A673 (cell line): ENCODE measurements around the gene FBN1. TPM values are rescaled to one million over a fixed set of nuclear protein-coding genes. Genes with fewer than 3 reads are reported as not detected.

Source experiments
- BruUV-seq: library from RNA; stranded (reverse); fragments of 400-500 nt; replicated peaks from 2 replicates; lab custom pipeline; 2021; lab: Mats Ljungman, UMichigan
- CTCF ChIA-PET: fragments of 300-600 bp; sonication (Branson Sonifier 250); formaldehyde crosslinking; loops from one replicate; lab custom pipeline; 2022; ENCODE audit warnings: antibody characterized with exemption; lab: Charles Lee
- POLR2A ChIA-PET: fragments of 300-600 bp; sonication (Branson Sonifier 250); formaldehyde crosslinking; loops from one replicate; lab custom pipeline; 2022; ENCODE audit warnings: antibody characterized with exemption; ENCODE audit not compliant: low non-redundant PET; lab: Charles Lee
- DNase-seq: peaks from one replicate; pipeline ENCODE4 v3.0.0-alpha.2; 2015; ENCODE audit warnings: low spot score
- H3K27ac ChIP-seq: fragments of 200-600 bp; sonication (generic); 2 replicates; pipeline ENCODE4 v1.5.1; 2016; ENCODE audit warnings: mixed run types, low read depth, mild to moderate bottlenecking, mixed read lengths, antibody characterized with exemption, low read length; ENCODE audit not compliant: poor library complexity, severe bottlenecking
- H3K27me3 ChIP-seq: fragments of 200-600 bp; sonication (generic); replicated peaks from 2 replicates; pipeline ENCODE4 v1.6.1; 2017; ENCODE audit warnings: mixed run types, low read depth, mild to moderate bottlenecking, mixed read lengths, antibody characterized with exemption, low read length; ENCODE audit not compliant: insufficient read depth, poor library complexity
- H3K36me3 ChIP-seq: fragments of 200-600 bp; sonication (generic); 2 replicates; pipeline ENCODE4 v1.6.1; 2016; ENCODE audit warnings: mixed run types, mild to moderate bottlenecking, mixed read lengths, antibody characterized with exemption, low read length; ENCODE audit not compliant: insufficient read depth, poor library complexity, severe bottlenecking
- H3K4me1 ChIP-seq: fragments of 200-600 bp; sonication (generic); 2 replicates; pipeline ENCODE4 v1.6.1; 2017; ENCODE audit warnings: mixed run types, mild to moderate bottlenecking, mixed read lengths, antibody characterized with exemption, low read length; ENCODE audit not compliant: insufficient read depth, poor library complexity, severe bottlenecking
- H3K4me3 ChIP-seq: fragments of 200-600 bp; sonication (generic); 2 replicates; pipeline ENCODE4 v1.5.1; 2016; ENCODE audit warnings: low read depth, mixed run types, mild to moderate bottlenecking, mixed read lengths, low read length; ENCODE audit not compliant: poor library complexity, severe bottlenecking
- H3K9me3 ChIP-seq: fragments of 200-600 bp; sonication (generic); 2 replicates; pipeline ENCODE4 v1.6.1; 2016; ENCODE audit warnings: mixed run types, low read depth, mild to moderate bottlenecking, mixed read lengths, antibody characterized with exemption, low read length; ENCODE audit not compliant: poor library complexity, severe bottlenecking
- EZH2 ChIP-seq: fragments of 200-600 bp; sonication (generic); IDR thresholded peaks from 2 replicates; pipeline ENCODE4 v1.6.1; 2017; ENCODE audit warnings: borderline replicate concordance, low read depth, mild to moderate bottlenecking, mixed read lengths, antibody characterized with exemption, low read length; ENCODE audit not compliant: poor library complexity, severe bottlenecking
- intact Hi-C: fragments of 100-400 bp; cut with micrococcal nuclease; formaldehyde crosslinking; loops from one replicate; pipeline ENCODE4 v1.10.0; 2022; ENCODE audit not compliant: unreplicated experiment
- total RNA-seq: library from RNA; stranded (reverse); gene quantifications from 2 replicates; pipeline ENCODE4 v1.2.3, GENCODE V29; 2021
- TF ChIP-seq, protein P1 (sequence below): fragments of 300-800, 200-600 bp; sonication (generic); conservative IDR thresholded peaks from 2 replicates; pipeline ENCODE4 v1.5.1; 2017; ENCODE audit warnings: low read depth, mild to moderate bottlenecking, antibody characterized with exemption, low read length, moderate library complexity, mixed read lengths

Gene FBN1
- total RNA-seq, 1 experiment from 2014 or later = 25.4 TPM

DNA sequence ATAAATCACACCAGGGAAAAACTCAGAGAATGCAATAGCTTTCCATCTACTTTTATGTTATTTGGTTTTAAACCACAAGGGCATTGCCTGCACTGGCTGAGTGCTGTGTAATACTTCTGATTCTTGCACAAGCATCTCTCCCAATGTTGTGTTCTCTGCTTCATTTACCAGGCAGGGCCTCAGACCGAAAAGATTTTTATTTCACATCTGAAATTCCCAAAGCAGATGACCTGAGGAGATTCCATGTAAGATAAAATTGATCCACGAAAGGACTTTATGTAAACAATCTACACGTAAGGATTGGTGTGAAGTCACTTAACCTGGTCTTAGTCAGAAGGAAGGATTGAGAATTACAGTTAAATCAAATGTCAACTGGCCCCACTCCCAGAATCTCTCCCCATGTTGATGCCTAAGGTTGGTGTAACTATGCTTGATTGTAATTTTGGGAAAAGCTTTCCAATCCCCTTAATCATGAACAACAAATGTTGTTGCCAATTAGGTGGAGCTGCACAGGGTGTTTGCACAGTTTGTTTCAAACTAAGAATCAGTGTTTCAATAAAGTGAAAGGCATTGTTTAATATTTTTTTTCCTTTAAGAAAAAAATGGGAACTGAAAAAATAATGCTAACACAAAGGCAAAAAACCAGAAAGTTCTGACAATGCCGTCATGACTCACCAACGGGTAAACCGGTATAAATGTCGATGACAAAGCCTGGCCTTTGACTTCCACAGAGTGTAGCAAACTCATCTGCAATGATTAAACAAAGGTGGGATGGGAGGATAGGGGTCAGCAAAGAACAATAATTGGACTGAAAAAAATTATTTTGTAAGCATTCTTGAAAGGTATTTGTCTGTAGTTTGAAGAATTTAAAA lies 185.7 kb downstream of the FBN1 start:
- TF ChIP-seq EZH2 = no peak
- TF ChIP-seq, protein P1, sequence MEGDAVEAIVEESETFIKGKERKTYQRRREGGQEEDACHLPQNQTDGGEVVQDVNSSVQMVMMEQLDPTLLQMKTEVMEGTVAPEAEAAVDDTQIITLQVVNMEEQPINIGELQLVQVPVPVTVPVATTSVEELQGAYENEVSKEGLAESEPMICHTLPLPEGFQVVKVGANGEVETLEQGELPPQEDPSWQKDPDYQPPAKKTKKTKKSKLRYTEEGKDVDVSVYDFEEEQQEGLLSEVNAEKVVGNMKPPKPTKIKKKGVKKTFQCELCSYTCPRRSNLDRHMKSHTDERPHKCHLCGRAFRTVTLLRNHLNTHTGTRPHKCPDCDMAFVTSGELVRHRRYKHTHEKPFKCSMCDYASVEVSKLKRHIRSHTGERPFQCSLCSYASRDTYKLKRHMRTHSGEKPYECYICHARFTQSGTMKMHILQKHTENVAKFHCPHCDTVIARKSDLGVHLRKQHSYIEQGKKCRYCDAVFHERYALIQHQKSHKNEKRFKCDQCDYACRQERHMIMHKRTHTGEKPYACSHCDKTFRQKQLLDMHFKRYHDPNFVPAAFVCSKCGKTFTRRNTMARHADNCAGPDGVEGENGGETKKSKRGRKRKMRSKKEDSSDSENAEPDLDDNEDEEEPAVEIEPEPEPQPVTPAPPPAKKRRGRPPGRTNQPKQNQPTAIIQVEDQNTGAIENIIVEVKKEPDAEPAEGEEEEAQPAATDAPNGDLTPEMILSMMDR = no peak
- no peaks in the 10 kb centered on the region for H3K4me1 ChIP-seq
- H3K27ac ChIP-seq = no peak overlapping the region
- DNase-seq = no peak
- intact Hi-C loops = no loop called here
- no peak overlapping the region for H3K4me3 ChIP-seq
- H3K9me3 ChIP-seq = no peaks in the 10 kb centered on the region
- no TSS peak for BruUV-seq
- ChIA-PET CTCF (no interaction called here), POLR2A (no interaction called here)
- no peaks in the 10 kb centered on the region for H3K27me3 ChIP-seq
- no peaks in the 10 kb centered on the region for H3K36me3 ChIP-seq

DNA sequence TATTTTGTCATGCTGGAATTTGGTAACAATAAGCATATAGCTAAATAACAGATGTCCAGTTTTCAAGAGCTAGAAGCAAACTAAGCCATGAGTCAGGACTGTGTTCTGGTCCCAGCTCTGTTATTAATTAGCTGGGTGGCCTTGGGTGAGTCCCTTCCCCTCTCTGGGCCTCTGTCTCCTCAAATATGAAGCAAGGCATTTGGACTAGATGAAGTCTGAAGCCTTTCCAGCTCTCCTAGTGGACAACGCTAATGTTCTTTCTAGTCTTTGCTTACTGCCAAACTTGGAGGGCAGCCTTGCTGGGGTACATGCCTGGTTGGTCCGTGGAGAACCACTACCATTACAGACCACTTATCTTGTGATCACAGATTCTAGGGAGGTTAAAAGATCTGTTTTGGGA lies 186.6 kb downstream of the FBN1 start:
- ChIA-PET POLR2A (no interaction called here), CTCF (no interaction called here)
- Histone ChIP-seq H3K4me3 (no peak overlapping the region), H3K27ac (no peak overlapping the region), H3K36me3 (no peaks in the 10 kb centered on the region), H3K9me3 (no peaks in the 10 kb centered on the region), H3K27me3 (no peaks in the 10 kb centered on the region), H3K4me1 (no peaks in the 10 kb centered on the region)
- no TSS peak for BruUV-seq
- intact Hi-C loops = no loop called here
- TF ChIP-seq EZH2 = no peak
- TF ChIP-seq, protein P1 = no peak
- no peak for DNase-seq

GRCh38 chr15:48456134-48456533 lies 189.4 kb downstream of the FBN1 start:
- intact Hi-C loops = no loop called here

More at GRCh38 chr15:48456134-48456533, 189.4 kb downstream of the FBN1 start:
- no peak for DNase-seq
- no peaks in the 10 kb centered on the region for H3K27me3 ChIP-seq
- no TSS peak for BruUV-seq
- POLR2A ChIA-PET = no interaction called here
- H3K27ac ChIP-seq = no peak overlapping the region
- CTCF ChIA-PET = no interaction called here
- no peak overlapping the region for H3K4me3 ChIP-seq
- H3K4me1 ChIP-seq = no peaks in the 10 kb centered on the region
- TF ChIP-seq, protein P1 = no peak
- no peak for TF ChIP-seq EZH2
- H3K9me3 ChIP-seq = no peaks in the 10 kb centered on the region
- no peaks in the 10 kb centered on the region for H3K36me3 ChIP-seq
